Trophoblast cell (in vitro differentiated cells and primary cell): ENCODE data around the gene SSNA1.

ENCODE experiments used
- DNase-seq, 2 donors: peaks; one replicate each; pipeline ENCODE4 v3.0.0-alpha.2; 2016
- H2AFZ ChIP-seq: 2 replicates; pipeline ENCODE4 v1.6.1; 2013; ENCODE audit warnings: low read length, moderate library complexity, mild to moderate bottlenecking; ENCODE audit not compliant: insufficient read depth, poor library complexity
- H2AK5ac ChIP-seq: 2 replicates; pipeline ENCODE4 v1.6.1; 2013; ENCODE audit warnings: mild to moderate bottlenecking, low read length
- H2BK120ac ChIP-seq: 2 replicates; pipeline ENCODE4 v1.6.1; 2013; ENCODE audit warnings: low read length, mild to moderate bottlenecking, moderate library complexity; ENCODE audit not compliant: insufficient read depth, poor library complexity
- H2BK12ac ChIP-seq: 2 replicates; pipeline ENCODE4 v1.6.1; 2013; ENCODE audit warnings: mild to moderate bottlenecking, low read length, moderate library complexity
- H2BK5ac ChIP-seq: 2 replicates; pipeline ENCODE4 v1.6.1; 2013; ENCODE audit warnings: low read length, low read depth, moderate library complexity, mild to moderate bottlenecking; ENCODE audit not compliant: poor library complexity
- H3K14ac ChIP-seq: 2 replicates; pipeline ENCODE4 v1.6.1; 2013; ENCODE audit warnings: mild to moderate bottlenecking, low read length
- H3K18ac ChIP-seq: 2 replicates; pipeline ENCODE4 v1.6.1; 2013; ENCODE audit warnings: mild to moderate bottlenecking, low read length
- H3K23ac ChIP-seq: 2 replicates; pipeline ENCODE4 v1.6.1; 2013; ENCODE audit warnings: low read length
- H3K27ac ChIP-seq: 2 replicates; pipeline ENCODE4 v1.5.1; 2013; ENCODE audit warnings: low read depth, mild to moderate bottlenecking, inconsistent platforms, low read length, moderate library complexity
- H3K27me3 ChIP-seq: 2 replicates; pipeline ENCODE4 v1.6.1; 2013; ENCODE audit warnings: inconsistent platforms, mild to moderate bottlenecking, low read length, moderate library complexity; ENCODE audit not compliant: insufficient read depth
- H3K36me3 ChIP-seq, 2 experiments: 1 replicate in 1 of 2; 2 replicates in 1 of 2; pipeline ENCODE4 v1.6.1; 2013; ENCODE audit warnings: low read length in 2 of 2, mild to moderate bottlenecking in 2 of 2, moderate library complexity in 1 of 2; ENCODE audit not compliant: insufficient read depth in 2 of 2, control insufficient read depth in 1 of 2
- H3K4ac ChIP-seq: 2 replicates; pipeline ENCODE4 v1.6.1; 2013; ENCODE audit warnings: low read depth, mild to moderate bottlenecking, low read length, moderate library complexity
- H3K4me1 ChIP-seq, 2 experiments: 1 replicate in 1 of 2; 2 replicates in 1 of 2; pipeline ENCODE4 v1.6.1; 2013; ENCODE audit warnings: low read length in 2 of 2, mild to moderate bottlenecking in 2 of 2, moderate library complexity in 1 of 2; ENCODE audit not compliant: insufficient read depth in 2 of 2, control insufficient read depth in 1 of 2
- H3K4me2 ChIP-seq: 2 replicates; pipeline ENCODE4 v1.6.1; 2013; ENCODE audit warnings: inconsistent platforms, mild to moderate bottlenecking, low read length, moderate library complexity
- H3K4me3 ChIP-seq: 2 replicates; pipeline ENCODE4 v1.5.1; 2013; ENCODE audit warnings: mild to moderate bottlenecking, low read depth, low read length, inconsistent platforms
- H3K79me1 ChIP-seq: one replicate; pipeline ENCODE4 v1.6.1; 2013; ENCODE audit warnings: low read length
- H3K79me2 ChIP-seq: 2 replicates; pipeline ENCODE4 v1.6.1; 2013; ENCODE audit warnings: low read length, mild to moderate bottlenecking; ENCODE audit not compliant: control insufficient read depth, insufficient read depth, poor library complexity
- H3K9ac ChIP-seq: 2 replicates; pipeline ENCODE4 v1.6.1; 2013; ENCODE audit warnings: mild to moderate bottlenecking, low read length
- H3K9me3 ChIP-seq: 2 replicates; pipeline ENCODE4 v1.6.1; 2013; ENCODE audit warnings: low read depth, mild to moderate bottlenecking, control low read depth, inconsistent platforms, low read length; ENCODE audit not compliant: insufficient read depth
- H4K12ac ChIP-seq: 2 replicates; pipeline ENCODE4 v1.6.1; 2013; ENCODE audit warnings: low read depth, mild to moderate bottlenecking, low read length, moderate library complexity
- H4K8ac ChIP-seq: 2 replicates; pipeline ENCODE4 v1.6.1; 2013; ENCODE audit warnings: low read depth, mild to moderate bottlenecking, low read length, moderate library complexity
- H4K91ac ChIP-seq: one replicate; pipeline ENCODE4 v1.6.1; 2013; ENCODE audit warnings: low read depth, mild to moderate bottlenecking, low read length, moderate library complexity
- WGBS: extraction: QIAGEN DNeasy Blood & Tissue Kit; methylation state at CpG from one replicate; pipeline ENCODE4 v1.1.7; 2013; ENCODE audit warnings: missing lambda C conversion rate; ENCODE audit not compliant: insufficient read length, insufficient coverage; ENCODE audit errors: extremely low coverage; 5-methylcytosine and 5-hydroxymethylcytosine counted together

SSNA1 gene

DNA sequence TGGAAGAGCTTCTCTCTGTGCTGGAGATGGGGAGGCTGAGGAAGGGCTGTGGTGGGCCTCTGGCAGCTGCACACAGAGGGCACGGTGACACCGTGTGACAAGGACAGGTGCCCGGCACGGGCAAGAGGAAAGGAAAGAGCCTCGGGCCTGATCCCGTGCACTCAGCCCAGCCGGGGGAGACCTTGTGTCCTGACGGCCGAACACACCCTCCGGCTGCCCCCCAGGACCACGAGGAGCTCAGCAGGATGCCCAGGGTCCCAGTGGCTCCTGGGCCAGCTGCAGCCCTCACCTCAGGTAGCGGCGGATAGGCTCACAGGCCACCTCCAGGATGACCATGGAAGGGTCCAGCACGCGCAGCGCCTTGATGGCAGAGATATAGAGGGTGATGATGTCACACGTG, 5.6 kb upstream of the SSNA1 start:
- no peak overlapping the region for H2BK120ac ChIP-seq
- H3K27ac ChIP-seq = no peak overlapping the region
- H2BK12ac ChIP-seq = no peak overlapping the region
- no peak overlapping the region for H4K91ac ChIP-seq
- H3K36me3 ChIP-seq = peaks cover 78 to 84% of the 10 kb centered on the region in 2 experiments
- H3K79me2 ChIP-seq = no peaks in the 10 kb centered on the region
- DNase-seq = no peak
- H3K27me3 ChIP-seq = no peaks in the 10 kb centered on the region
- no peak overlapping the region for H4K8ac ChIP-seq
- no peak overlapping the region for H2BK5ac ChIP-seq
- no peak overlapping the region for H2AFZ ChIP-seq
- no CpG with 5 or more reads among the region's 17 CpGs for WGBS
- H3K18ac ChIP-seq = no peak overlapping the region
- no peak overlapping the region for H3K4me3 ChIP-seq
- no peak overlapping the region for H3K9ac ChIP-seq
- peaks cover 8 to 10% of the 10 kb centered on the region in 2 experiments for H3K4me1 ChIP-seq
- H3K4me2 ChIP-seq = no peak overlapping the region
- H3K4ac ChIP-seq = no peak overlapping the region
- H4K12ac ChIP-seq = no peak overlapping the region
- no peaks in the 10 kb centered on the region for H3K79me1 ChIP-seq
- no peak overlapping the region for H2AK5ac ChIP-seq
- peaks cover 2% of the 10 kb centered on the region for H3K9me3 ChIP-seq
- no peak overlapping the region for H3K23ac ChIP-seq
- no peak overlapping the region for H3K14ac ChIP-seq

DNA sequence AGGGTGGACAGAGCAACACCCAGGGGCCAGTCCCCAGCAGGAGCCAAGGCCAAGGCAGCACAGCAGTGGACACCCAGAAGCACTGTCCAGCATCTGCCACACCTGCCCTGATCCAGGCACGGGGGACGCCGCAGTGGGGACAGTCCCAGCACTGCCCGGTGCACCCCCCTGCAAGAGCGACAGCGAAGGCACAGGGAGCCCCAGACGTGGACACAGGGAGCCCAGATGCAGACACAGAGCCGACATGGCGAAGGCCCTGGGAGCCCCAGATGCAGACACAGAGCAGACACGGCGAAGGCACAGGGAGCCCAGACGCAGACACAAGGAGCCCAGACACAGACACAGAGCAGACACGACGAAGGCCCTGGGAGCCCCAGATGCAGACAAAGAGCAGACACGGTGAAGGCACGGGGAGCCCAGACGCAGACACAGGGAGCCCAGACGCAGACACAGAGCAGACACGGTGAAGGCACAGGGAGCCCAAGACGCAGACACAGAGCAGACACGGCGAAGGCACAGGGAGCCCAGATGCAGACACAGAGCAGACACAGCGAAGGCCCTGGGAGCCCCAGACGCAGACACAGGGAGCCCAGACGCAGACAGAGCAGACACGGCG, 4.4 kb upstream of the SSNA1 start:
- H2BK12ac ChIP-seq = no peak overlapping the region
- no peak overlapping the region for H3K4me2 ChIP-seq
- H2BK120ac ChIP-seq = no peak overlapping the region
- no peak overlapping the region for H2BK5ac ChIP-seq
- H3K18ac ChIP-seq = no peak overlapping the region
- no peaks in the 10 kb centered on the region for H3K27me3 ChIP-seq
- H4K91ac ChIP-seq = no peak overlapping the region
- H3K4me3 ChIP-seq = no peak overlapping the region
- no peak overlapping the region for H2AFZ ChIP-seq
- WGBS = no CpG with 5 or more reads among the region's 27 CpGs
- peaks cover 74 to 77% of the 10 kb centered on the region in 2 experiments for H3K36me3 ChIP-seq
- H4K12ac ChIP-seq = no peak overlapping the region
- no peak overlapping the region for H3K14ac ChIP-seq
- no peak overlapping the region for H3K23ac ChIP-seq
- H3K27ac ChIP-seq = no peak overlapping the region
- no peak overlapping the region for H2AK5ac ChIP-seq
- no peak overlapping the region for H3K9ac ChIP-seq
- peaks cover 6% of the 10 kb centered on the region for H3K79me2 ChIP-seq
- peaks cover 8 to 9% of the 10 kb centered on the region in 2 experiments for H3K4me1 ChIP-seq
- DNase-seq = no peak
- no peak overlapping the region for H3K4ac ChIP-seq
- peaks cover 2% of the 10 kb centered on the region for H3K9me3 ChIP-seq
- H4K8ac ChIP-seq = no peak overlapping the region
- peaks cover 5% of the 10 kb centered on the region for H3K79me1 ChIP-seq

DNA sequence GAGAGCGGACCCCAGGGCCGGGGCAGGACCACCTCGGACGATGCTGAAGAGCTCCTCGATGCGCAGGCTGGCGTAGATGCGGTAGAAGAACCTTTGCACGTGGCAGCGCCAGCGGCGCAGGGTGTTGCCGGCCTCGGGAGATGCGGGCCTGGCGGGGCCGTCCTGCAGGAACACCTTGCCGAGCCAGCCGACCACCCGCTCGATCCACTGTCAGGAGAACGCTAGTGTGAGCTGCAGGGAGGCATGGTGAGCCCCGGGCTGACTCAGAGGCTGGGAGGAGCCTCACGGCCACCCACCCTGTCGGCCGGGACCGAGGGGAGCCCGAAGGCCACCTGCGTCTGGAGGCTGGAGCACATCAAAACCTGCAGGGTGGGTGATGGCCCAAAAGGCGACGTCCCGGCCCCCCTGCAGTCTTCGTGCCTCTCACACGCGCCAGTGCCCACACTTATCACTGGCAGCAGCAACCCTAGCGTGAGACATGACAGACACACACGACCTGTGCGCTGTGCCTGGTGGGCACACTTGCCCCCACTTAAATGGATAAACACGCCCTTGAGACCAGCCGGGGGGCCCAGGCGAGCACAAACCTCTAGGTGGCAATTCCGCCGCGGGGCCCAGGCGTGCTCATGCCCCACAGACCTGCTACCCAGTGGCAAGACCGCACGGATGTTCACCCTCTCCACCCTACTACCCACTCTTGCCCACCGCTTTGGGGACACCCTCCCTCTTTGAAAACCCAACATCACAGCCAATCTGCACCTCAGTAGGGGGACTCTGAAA, 3.4 kb upstream of the SSNA1 start:
- Histone ChIP-seq H2AFZ (no peak overlapping the region), H4K12ac (no peak overlapping the region), H3K4me2 (no peak overlapping the region), H3K4me3 (no peak overlapping the region), H3K36me3 (peaks cover 69 to 72% of the 10 kb centered on the region in 2 experiments), H2AK5ac (no peak overlapping the region), H3K18ac (no peak overlapping the region), H2BK12ac (no peak overlapping the region), H3K27ac (no peak overlapping the region), H4K91ac (no peak overlapping the region), H3K9me3 (peaks cover 2% of the 10 kb centered on the region), H2BK5ac (no peak overlapping the region), H3K79me1 (peaks cover 5% of the 10 kb centered on the region), H3K9ac (no peak overlapping the region), H3K79me2 (peaks cover 8% of the 10 kb centered on the region), H3K23ac (no peak overlapping the region), H3K14ac (no peak overlapping the region), H3K4ac (no peak overlapping the region), H2BK120ac (no peak overlapping the region), H3K27me3 (no peaks in the 10 kb centered on the region), H4K8ac (no peak overlapping the region), H3K4me1 (peaks cover 17 to 18% of the 10 kb centered on the region in 2 experiments)
- no CpG with 5 or more reads among the region's 48 CpGs for WGBS
- DNase-seq = no peak

DNA sequence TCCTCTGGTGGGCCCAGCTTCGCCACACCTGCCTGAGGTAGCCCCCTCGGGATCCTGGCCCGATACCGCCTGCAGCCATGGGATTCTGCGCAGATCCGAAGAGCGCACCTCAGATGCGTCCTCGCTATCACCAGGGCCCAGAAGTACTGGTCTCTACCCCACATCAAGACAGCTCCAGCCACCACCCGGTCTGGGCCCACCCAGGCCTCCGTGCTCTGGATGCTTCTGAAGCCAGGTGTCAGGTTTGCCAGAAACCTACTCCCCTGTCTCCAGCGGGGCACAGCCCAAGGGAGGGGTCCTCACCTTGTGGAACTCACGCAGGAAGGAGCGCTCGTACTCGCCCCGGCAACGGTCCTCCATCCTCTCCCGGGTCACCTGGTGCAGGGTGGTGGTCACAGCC, 2.6 kb upstream of the SSNA1 start:
- H3K9me3 ChIP-seq = peaks cover 2% of the 10 kb centered on the region
- no peak overlapping the region for H2BK12ac ChIP-seq
- H3K36me3 ChIP-seq = peaks cover 69 to 72% of the 10 kb centered on the region in 2 experiments
- no peak overlapping the region for H2AK5ac ChIP-seq
- no peak for DNase-seq
- no peak overlapping the region for H4K8ac ChIP-seq
- no peak overlapping the region for H3K4me3 ChIP-seq
- no peak overlapping the region for H4K91ac ChIP-seq
- H4K12ac ChIP-seq = no peak overlapping the region
- no peak overlapping the region for H3K14ac ChIP-seq
- H3K27ac ChIP-seq = no peak overlapping the region
- peaks cover 5% of the 10 kb centered on the region for H3K79me1 ChIP-seq
- no peak overlapping the region for H3K18ac ChIP-seq
- H2BK5ac ChIP-seq = no peak overlapping the region
- no peak overlapping the region for H2BK120ac ChIP-seq
- no peak overlapping the region for H3K9ac ChIP-seq
- H3K79me2 ChIP-seq = peaks cover 8% of the 10 kb centered on the region
- no peak overlapping the region for H3K23ac ChIP-seq
- no peak overlapping the region for H3K4ac ChIP-seq
- no peaks in the 10 kb centered on the region for H3K27me3 ChIP-seq
- H3K4me2 ChIP-seq = no peak overlapping the region
- H3K4me1 ChIP-seq = peaks cover 17 to 18% of the 10 kb centered on the region in 2 experiments
- WGBS = no CpG with 5 or more reads among the region's 19 CpGs
- H2AFZ ChIP-seq = no peak overlapping the region
